ENCODE measurements around the gene PRKN. TPM values are rescaled to one million over a fixed set of nuclear protein-coding genes. Genes with fewer than 3 reads are reported as not detected.

The PRKN gene
- total RNA-seq, 6 experiments from 2014 or later, result 0.32 TPM; not detected in 5

- no peak overlapping the region for H3K4me3 Mint-ChIP-seq
- H3K27ac Mint-ChIP-seq, result no peak overlapping the region
- H3K27me3 Mint-ChIP-seq (ENCODE audit: insufficient read depth), result peaks cover 8% of the 10 kb centered on the region; the same call in 1 of the 2 replicates
- no peak for TF ChIP-seq CTCF (IDR thresholded peaks at IDR 0.05)
- no peaks in the 10 kb centered on the region for H3K36me3 Mint-ChIP-seq (ENCODE audit: low read depth)
- DNase-seq, result no peak
- no peaks in the 10 kb centered on the region for H3K9me3 Mint-ChIP-seq
- H3K4me1 Mint-ChIP-seq (ENCODE audit: low read depth), result peaks cover 37% of the 10 kb centered on the region
Observed at GRCh38 chr6:161300823-161301222, 1426.7 kb downstream of the PRKN start.

- Mint-ChIP-seq H3K27me3 (ENCODE audit: insufficient read depth) (peaks cover 8% of the 10 kb centered on the region; the same call in 1 of the 2 replicates), H3K4me1 (ENCODE audit: low read depth) (peaks cover 36% of the 10 kb centered on the region), H3K4me3 (no peak overlapping the region), H3K36me3 (ENCODE audit: low read depth) (no peaks in the 10 kb centered on the region), H3K9me3 (no peaks in the 10 kb centered on the region; the same call in 1 of the 2 replicates), H3K27ac (no peak overlapping the region)
- TF ChIP-seq CTCF (IDR thresholded peaks at IDR 0.05), result no peak
- no peak for DNase-seq
Observed at GRCh38 chr6:161299726-161300125, 1427.8 kb downstream of the PRKN start.

Other genes with a start within 250 kb of the PRKN start
- not detected for gene PACRG, start 208 bp upstream of the PRKN start, total RNA-seq (2021; fragmentation: NEBNext Ultra II Directional; extraction: Animal tissue kit (Norgen Biotek cat#: 25700))